Skeletal muscle cell (primary cell): ENCODE measurements around the gene DMRTC1.
"Not testable (repeated sequence)": the region's sequence is repeated elsewhere in the genome, so short reads cannot be mapped to it uniquely, and the experiment has no call there.

Experiments
- DNase-seq: peaks from one replicate; pipeline ENCODE4 v3.0.0-alpha.2; 2010; ENCODE audit warnings: low read depth
- H3K4me3 ChIP-seq: 2 replicates; pipeline ENCODE4 v1.5.1; 2011; ENCODE audit warnings: low read depth, mild to moderate bottlenecking, control low read depth, low read length, moderate library complexity

Gene DMRTC1

GRCh38 chrX:72943819-72944169 lies at the start of gene DMRTC1:
Gene DMRTC1, minus strand, starts transcription at chrX:72943837. Its CDS starts 68,143 bp downstream, at chrX:72875694.
- not testable (repeated sequence) for H3K4me3 ChIP-seq, DNase-seq

- not testable (repeated sequence) for H3K4me3 ChIP-seq, DNase-seq
These were observed 37.3 kb upstream of the DMRTC1 start for GRCh38 chrX:72980894-72981469.

- not testable (repeated sequence) for H3K4me3 ChIP-seq, DNase-seq
These were observed 31.2 kb upstream of the DMRTC1 start for GRCh38 chrX:72974885-72975284.

GRCh38 chrX:72971859-72972258 lies 28.2 kb upstream of the DMRTC1 start:
- DNase-seq = not testable (repeated sequence)

GRCh38 chrX:72959971-72960370 lies 16.3 kb upstream of the DMRTC1 start:
- DNase-seq, H3K4me3 ChIP-seq: not testable (repeated sequence)

More at GRCh38 chrX:72971859-72972258, 28.2 kb upstream of the DMRTC1 start:
- H3K4me3 ChIP-seq = not testable (repeated sequence)

GRCh38 chrX:72943035-72943818 lies 410 bp downstream of the DMRTC1 start:
- not testable (repeated sequence) for H3K4me3 ChIP-seq, DNase-seq

GRCh38 chrX:72942272-72942671 lies 1.4 kb downstream of the DMRTC1 start:
- DNase-seq, H3K4me3 ChIP-seq: not testable (repeated sequence)

GRCh38 chrX:72937906-72938305 lies 5.7 kb downstream of the DMRTC1 start, which contains the start of gene FAM236A:
Gene FAM236A, plus strand, starts transcription at chrX:72938206. Its CDS starts 57 bp downstream, at chrX:72938263.
- not testable (repeated sequence) for H3K4me3 ChIP-seq, DNase-seq

- H3K4me3 ChIP-seq, DNase-seq: not testable (repeated sequence)
These were observed 6.7 kb downstream of the DMRTC1 start for GRCh38 chrX:72936882-72937455.

- DNase-seq = not testable (repeated sequence)
These were observed 7.2 kb downstream of the DMRTC1 start for GRCh38 chrX:72936455-72936854.

GRCh38 chrX:72932283-72932682 lies 11.4 kb downstream of the DMRTC1 start:
- H3K4me3 ChIP-seq, DNase-seq: not testable (repeated sequence)

More at GRCh38 chrX:72936455-72936854, 7.2 kb downstream of the DMRTC1 start:
- H3K4me3 ChIP-seq = not testable (repeated sequence)

GRCh38 chrX:72916096-72916495 lies 27.5 kb downstream of the DMRTC1 start:
- H3K4me3 ChIP-seq, DNase-seq: not testable (repeated sequence)

- not testable (repeated sequence) for H3K4me3 ChIP-seq
These were observed 31.3 kb downstream of the DMRTC1 start, which contains the start of gene FAM236C for GRCh38 chrX:72912315-72912714. Gene FAM236C, plus strand, starts transcription at chrX:72912615. Its CDS starts 100 bp downstream, at chrX:72912715.

GRCh38 chrX:72889740-72890139 lies 53.9 kb downstream of the DMRTC1 start:
- H3K4me3 ChIP-seq, DNase-seq: not testable (repeated sequence)

More at GRCh38 chrX:72912315-72912714, 31.3 kb downstream of the DMRTC1 start, which contains the start of gene FAM236C:
- DNase-seq = not testable (repeated sequence)

GRCh38 chrX:72882898-72883297 lies 60.7 kb downstream of the DMRTC1 start:
- not testable (repeated sequence) for DNase-seq, H3K4me3 ChIP-seq

GRCh38 chrX:72837532-72837931 lies 106.1 kb downstream of the DMRTC1 start:
- H3K4me3 ChIP-seq, DNase-seq: not testable (repeated sequence)

GRCh38 chrX:72830701-72831100 lies 112.9 kb downstream of the DMRTC1 start:
- not testable (repeated sequence) for DNase-seq, H3K4me3 ChIP-seq
